CD4-positive, alpha-beta T cell treated with Interferon alpha-2 for 1 hour (primary cell): Measurements from ENCODE around the gene NR1I3.
"Not testable (repeated sequence)": the region's sequence is repeated elsewhere in the genome, so short reads cannot be mapped to it uniquely, and the experiment has no call there.

Experiments used
- DNase-seq, 2 donors: peaks; one replicate each; pipeline ENCODE4 v3.0.0-alpha.2; 2020 to 2022

NR1I3 gene, protein sequence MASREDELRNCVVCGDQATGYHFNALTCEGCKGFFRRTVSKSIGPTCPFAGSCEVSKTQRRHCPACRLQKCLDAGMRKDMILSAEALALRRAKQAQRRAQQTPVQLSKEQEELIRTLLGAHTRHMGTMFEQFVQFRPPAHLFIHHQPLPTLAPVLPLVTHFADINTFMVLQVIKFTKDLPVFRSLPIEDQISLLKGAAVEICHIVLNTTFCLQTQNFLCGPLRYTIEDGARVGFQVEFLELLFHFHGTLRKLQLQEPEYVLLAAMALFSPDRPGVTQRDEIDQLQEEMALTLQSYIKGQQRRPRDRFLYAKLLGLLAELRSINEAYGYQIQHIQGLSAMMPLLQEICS

DNA sequence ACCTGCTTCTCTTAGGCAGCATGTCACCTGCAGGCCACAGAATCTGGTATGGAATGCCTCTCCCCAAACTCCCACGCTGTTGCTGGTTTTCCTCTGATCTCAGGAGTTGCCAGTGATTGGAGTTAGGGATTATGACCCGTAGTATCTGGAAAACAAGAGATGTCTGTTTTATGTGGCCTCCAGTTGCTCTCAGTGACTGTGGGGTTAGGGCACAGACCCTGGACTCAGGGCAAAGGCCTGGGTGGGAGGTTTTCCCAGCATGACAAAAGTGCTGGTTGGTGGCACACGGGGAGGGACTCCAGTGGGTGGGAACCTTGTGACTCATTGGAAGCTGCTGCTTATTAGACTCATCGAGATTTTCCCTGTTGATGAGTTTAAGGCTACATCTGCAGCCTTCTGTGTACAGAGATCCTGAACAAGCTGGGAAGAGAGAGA is at the start of gene NR1I3:
TSS of gene NR1I3 (minus strand) at position 165 of the 435 bp plus-strand sequence. CDS start 1,638 bp downstream, outside the sequence.
- DNase-seq, result no peak

- DNase-seq, result no peak
Measured at GRCh38 chr1:161287482-161288054, 49.6 kb upstream of the NR1I3 start.

GRCh38 chr1:161285521-161285920 is 47.5 kb upstream of the NR1I3 start:
- no peak for DNase-seq

DNA sequence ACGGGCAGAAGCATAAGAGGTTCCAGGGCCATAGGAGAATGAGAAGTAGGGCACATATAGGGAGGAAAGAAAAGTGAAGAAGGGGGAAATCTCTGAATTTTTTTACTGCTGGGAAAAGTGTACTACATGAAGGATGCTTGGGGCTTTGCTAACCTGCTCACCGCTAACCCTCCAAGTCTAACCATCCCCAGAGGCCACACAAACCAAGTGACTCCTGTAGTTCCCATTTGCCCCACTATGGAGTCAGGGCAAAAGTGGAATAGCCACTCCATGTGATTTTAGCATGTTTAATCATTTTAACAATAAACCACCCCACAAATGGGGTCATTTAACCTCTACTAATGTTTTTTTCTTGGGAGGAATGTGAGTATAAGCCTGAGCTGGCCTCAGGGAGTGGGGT is 47.1 kb upstream of the NR1I3 start:
- DNase-seq, result no peak

GRCh38 chr1:161282991-161283390 is 45.0 kb upstream of the NR1I3 start:
- no peak for DNase-seq

GRCh38 chr1:161274874-161275273 is 36.9 kb upstream of the NR1I3 start:
- no peak for DNase-seq

DNA sequence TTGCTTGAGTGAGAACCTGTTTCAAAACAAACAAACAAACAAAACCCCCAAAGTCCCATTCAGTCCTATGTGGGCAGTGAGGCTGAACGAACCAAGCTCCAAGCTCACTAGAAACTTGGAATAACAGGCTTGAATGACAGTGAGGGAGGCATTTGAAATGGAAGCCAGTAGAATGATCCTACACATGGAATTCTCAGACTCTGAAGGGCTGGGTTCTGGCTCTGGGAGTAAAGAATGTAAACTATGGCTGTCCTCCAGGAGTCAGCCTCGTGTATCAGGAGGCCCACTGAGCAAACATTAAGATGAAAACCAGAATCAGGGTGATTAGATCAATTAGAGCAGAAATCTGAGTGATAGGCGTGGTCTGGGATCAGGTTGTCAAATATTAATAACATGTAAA is 35.4 kb upstream of the NR1I3 start:
- no peak for DNase-seq

DNA sequence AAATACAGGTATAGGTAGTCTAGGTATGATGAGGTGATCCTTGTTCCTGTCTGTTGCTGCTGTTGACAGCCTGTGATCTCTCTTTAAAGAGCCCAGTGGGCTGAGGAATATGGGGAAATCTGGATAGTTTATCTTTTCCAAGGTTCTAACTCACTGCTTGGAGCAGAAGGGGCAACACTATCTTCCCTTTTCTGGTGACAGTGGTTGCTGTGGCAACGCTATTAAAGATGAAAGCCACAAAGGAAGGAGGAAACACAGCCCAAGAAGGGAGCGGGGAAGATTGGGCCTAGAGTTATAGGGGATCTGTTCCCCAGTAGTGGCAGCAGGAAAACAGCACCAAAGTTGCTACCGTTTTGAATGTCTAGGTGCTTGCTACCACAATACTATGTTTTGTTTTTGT is 29.3 kb upstream of the NR1I3 start:
- DNase-seq, result no peak

DNA sequence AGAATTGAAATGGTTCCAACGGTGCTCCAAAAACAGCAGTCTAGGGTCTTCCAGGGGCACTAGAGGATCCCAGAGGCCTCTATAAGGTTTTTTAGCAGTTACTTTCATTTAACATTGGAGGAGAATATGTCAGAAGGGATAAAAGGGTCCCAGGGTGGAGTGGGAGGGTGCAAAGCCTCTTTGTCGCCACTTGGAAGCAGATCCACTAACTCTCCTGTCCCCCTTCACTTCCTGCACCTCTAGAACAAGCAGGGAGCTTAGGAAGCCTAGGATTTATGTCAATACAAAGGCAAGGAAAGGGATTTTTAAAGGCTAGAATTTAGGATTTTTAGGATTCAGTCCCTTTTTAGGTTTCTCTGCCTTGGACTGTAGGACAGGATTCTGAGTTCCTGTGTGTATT is 28.8 kb upstream of the NR1I3 start:
- DNase-seq, result no peak

DNA sequence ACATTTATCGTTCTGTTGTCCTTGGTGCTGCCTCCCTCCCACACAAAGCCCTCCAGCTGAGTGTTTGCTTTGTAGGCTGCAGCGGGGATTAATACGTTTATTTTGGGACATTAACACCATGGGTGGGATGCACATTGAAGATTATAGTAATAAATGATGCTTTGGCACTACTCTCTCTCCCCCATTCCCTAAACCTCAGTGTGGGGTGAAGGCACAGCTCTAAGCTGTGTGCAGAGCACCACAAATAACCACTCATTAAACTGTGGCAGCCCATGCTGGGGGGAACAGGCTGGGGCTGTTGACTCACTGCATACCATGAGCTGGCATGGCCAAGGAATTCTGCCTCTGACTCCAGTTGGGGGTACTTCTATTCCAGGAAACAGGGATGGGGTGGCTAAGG is 28.2 kb upstream of the NR1I3 start:
- no peak for DNase-seq

DNA sequence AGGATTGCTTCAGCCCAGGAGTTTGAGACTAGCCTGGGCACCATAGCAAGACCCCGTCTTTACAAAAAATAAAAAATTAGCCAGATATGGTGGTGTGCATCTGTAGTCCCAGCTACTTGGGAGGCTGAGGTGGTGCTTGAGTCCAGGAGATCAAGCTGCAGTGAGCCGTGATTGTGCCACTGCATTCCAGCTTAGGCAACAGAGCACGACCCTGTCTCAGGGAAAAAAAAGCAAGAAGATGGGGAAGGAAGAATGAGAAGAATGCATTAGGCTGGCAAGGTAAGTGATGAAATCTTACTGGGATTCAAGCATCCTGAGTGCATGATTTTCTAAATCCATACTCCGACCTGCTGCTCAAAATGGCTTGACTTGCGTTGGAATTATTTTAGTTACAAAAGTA is 27.3 kb upstream of the NR1I3 start:
- DNase-seq, result no peak

DNA sequence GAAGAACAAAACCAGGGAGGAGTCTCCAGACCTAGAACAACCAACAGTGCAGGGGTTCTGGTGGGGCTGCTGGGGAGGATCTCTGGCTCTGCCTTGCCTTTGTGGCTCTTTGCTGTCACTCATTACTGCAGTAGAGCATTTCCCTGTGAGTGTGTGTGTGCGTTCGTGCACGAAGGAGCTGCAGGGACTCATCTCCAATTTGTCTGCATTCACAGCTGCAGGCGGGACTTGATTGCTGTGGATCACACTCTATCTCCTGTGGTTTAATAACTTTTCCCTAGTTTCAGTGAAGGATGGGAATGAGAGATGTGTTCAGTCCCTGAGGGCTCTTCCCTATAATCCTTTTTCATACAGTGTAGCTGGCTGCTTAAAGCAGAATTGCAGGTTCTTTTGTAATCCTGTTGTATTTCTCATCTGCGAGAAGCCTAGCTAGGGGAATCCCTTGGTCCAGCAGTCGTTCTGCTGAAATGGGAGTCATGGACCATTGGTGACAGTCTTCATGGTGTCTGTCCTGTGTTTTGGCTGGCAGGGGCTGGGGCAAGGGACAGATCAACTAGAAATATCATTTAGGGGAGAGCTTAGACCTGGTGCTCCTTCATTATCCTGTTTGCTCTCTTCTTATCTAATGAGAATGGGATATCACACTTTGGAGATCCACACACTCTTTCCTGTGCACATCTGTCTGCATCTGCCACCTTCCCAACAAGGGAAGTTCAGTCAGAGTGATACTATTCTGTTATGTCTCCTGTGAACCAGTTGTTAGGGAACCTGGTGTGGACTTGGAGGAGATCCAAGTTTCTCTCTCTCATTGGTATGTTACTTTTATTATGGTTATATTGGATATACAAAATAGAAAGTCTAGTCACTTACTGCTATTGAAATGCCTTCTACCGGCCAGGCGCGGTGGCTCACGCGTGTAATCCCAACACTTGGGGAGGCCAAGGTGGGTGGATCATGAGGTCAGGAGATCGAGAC is 23.5 kb upstream of the NR1I3 start:
- DNase-seq, result no peak

DNA sequence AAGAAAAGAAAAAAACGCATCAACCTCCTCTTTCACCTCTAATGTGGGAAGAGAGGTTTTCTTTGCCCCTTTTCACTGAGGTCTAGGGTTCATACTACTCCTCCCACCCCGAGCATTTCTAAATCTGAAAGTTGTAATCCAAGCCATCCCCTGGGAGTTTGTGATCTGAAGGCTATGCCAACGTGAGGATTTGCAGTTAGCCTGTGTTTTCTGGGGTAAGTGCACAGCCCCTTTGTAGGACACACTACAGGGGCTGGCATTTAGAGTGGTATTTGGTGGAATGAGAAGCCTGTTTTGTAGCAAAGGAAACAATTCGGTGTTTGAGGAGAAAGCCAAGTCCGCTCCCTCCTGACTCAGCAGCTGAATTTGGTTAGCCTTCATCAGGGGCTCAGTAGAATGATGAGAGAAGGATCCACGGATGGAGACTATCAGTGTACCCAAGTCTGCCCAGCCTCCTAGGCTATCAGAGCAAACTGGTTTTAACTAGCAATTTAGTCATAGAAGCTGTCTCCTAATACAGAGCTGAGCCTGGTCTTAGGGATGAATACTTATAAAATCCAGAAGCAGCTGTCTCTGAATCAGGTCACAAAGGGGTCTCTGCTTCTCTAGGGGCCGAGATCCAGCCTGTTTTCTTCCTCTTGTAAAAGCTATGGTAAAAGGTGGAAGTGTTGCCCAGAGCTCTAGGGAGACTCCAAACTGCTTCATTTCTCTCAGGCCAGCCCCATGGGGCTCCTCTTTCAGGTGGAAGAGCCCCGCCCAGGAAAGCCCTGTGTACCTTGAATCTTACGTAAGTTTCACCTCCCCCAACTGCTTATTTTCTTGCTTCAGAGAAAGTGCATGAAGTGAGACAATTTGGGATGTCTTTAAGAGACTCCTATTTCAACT is 22.6 kb upstream of the NR1I3 start:
- no peak for DNase-seq

GRCh38 chr1:161259765-161260164 is 21.8 kb upstream of the NR1I3 start:
- DNase-seq, result no peak

DNA sequence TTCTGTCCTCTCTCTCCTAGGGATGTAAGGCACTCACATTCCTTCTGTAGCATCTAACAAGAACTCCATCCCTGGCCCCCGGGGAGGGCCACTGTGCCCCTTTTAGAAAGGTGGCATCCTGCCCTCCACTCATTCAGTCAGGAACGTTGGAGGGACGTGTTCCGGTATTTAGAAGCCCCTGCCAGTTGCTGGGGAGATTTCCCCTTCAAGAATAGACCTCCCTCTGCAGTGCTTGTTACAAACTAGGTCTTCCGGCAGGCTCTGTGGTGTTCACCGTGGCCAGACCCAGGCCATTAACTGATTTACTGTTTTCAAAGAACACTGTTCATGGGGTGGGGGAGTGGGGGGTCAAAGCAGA is 21.3 kb upstream of the NR1I3 start:
- no peak for DNase-seq

DNA sequence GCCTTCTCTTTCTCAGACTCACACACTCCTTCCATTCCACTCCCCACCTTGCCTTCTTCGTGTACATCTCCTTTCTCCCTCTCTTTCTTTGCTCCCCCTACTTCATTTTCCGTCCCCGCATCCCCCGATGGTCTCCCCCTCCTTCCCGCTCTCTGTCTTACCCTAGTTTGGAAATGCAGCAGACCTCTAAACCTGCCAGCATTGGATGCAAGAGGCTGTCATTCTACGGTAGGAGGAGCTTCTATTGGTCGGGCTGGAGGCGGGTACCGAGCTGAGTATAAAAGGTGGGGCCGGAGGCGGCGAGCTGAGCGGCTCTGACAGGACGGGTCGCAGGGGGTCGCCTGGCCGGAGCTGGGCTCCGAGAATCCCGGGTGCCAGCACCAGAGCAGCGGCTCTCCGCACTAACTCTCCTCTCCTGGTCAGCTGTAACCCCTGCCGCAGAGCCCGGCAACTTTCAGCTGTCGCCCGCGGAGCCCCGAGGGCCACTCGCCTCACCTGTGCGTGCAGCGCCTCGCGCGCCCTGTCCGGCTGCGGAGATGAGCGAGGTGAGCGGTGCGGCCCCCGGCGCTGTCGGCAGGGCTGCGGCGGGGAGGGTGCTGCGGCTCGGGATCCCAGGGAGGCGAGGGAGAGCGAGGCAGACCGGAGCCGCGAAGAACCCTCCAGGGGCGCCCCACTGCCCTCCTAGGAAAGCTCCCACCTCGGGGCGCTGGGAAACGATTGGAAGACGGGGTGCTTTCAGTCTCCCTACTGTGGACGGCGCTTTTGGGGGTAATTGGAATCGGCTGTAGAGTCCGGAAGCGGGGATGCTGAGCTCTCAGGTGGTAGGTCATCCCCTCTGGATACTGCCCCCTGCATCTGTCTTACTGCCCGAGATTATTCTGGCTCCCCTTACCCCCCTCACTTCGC is 20.7 kb upstream of the NR1I3 start, which contains the start of gene PCP4L1:
TSS of gene PCP4L1 (plus strand) at position 307 of the 906 bp plus-strand sequence. CDS start at position 537, 230 bp downstream.
- peak; percentile 3 to 33 for DNase-seq

DNA sequence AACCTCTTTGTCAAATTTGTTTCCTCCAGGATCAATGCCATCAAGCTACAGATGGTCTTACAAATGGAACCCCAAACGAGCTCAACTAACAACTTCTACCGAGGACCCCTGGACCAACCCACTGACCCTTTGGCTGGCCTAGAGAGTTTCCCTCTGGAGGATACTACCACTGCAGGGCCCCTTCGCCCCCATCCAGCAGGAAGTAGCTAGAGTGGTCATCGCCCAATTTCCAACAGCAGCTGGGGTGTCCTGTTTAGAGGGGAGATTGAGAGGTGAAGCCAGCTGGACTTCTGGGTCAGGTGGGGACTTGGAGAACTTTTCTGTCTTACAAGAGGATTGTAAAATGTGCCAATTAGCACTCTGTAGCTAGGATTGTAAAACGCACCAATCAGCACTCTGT is 19.1 kb upstream of the NR1I3 start:
- not testable (repeated sequence) for DNase-seq

GRCh38 chr1:161255955-161256520 is 18.0 kb upstream of the NR1I3 start:
- not testable (repeated sequence) for DNase-seq

- not testable (repeated sequence) for DNase-seq
Measured at GRCh38 chr1:161255302-161255701, 17.3 kb upstream of the NR1I3 start.

DNA sequence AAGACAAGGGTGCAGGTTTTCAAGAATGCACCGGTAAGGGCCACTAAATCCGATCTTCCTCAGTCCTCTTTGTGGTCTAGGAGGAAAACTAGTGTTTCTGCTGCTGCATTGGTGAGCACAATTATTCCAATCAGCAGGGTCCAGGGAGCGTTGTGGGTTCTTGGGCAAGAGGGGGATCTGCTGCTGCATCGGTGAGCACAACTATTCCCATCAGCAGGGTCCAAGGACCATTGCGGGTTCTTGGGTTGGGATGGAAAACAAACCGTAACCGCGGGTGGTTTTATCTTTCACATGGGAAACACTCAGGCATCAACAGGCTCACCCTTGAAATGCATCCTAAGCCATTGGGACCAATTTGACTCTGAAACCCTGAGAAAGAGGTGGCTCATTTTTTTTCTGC is 13.6 kb upstream of the NR1I3 start:
- DNase-seq, result no peak

DNA sequence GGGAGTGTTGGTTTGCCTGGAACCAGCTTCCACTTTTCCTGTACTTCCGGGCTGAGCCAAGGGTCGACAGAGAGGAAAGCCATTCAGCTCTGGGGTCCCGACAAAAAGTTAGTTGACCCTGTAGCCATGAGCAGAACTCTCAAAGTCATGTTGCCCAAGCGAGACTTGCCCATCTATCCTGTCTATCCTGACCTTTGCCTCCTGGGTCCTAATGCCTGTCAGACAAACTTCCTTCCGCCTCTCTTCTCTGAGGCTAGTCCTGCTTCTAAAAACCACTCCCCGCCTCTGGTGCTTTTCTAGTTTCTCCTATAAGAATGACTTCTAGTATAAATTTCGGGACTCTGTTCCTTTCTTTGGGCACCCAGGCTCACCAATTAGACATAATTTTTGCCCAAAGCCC is 12.8 kb upstream of the NR1I3 start:
- DNase-seq, result no peak
